HG02885 (cell line): ENCODE data around the gene DNAJC12.
"Not testable (repeated sequence)": the region's sequence is repeated elsewhere in the genome, so short reads cannot be mapped to it uniquely, and the experiment has no call there.

Experiments
- ATAC-seq: cut with Tn5 transposase; IDR thresholded peaks from one replicate; pipeline ENCODE4 v1.9.1; 2021; ENCODE audit warnings: mild to moderate bottlenecking; ENCODE audit not compliant: unreplicated experiment, poor library complexity

The DNAJC12 gene

DNA sequence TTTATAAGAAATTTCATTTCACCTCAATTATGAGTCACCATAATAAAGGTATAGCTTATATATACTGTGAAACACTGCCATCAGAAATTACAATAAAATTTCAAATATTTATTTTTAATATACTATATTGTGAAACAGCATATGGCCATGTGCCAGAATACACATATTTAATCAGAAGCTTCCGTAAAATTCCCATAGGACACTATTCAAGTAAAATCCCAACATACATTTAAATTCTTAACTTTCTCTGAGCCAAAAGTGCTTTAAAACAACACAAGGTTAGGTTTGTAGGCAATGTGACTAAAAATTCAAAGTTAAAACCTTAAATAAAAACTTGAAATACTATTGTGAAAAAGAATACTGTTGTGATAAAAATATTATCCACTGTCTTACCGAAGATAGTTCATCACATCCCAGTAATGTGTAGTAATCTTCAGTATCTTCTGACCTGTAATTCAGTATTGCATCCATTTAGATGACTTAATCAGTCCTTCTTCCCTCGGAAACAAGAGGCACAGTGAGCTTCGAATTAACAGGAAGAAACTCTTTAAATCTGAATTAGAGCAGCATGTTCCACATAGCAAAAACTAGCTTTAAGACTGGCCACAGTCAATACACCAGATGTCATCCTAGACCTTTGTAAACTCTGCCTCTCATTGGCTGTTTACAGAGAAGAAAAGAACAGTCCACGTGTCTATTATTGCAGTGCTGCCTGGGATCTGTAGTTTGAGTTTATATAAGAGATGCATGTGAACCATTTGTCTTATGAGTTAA, at the start of gene DNAJC12:
DNAJC12 (minus strand) TSS at position 648 of the 774 bp plus-strand sequence; CDS start at position 471, 177 bp downstream.
- ATAC-seq: peak; percentile 87

DNA sequence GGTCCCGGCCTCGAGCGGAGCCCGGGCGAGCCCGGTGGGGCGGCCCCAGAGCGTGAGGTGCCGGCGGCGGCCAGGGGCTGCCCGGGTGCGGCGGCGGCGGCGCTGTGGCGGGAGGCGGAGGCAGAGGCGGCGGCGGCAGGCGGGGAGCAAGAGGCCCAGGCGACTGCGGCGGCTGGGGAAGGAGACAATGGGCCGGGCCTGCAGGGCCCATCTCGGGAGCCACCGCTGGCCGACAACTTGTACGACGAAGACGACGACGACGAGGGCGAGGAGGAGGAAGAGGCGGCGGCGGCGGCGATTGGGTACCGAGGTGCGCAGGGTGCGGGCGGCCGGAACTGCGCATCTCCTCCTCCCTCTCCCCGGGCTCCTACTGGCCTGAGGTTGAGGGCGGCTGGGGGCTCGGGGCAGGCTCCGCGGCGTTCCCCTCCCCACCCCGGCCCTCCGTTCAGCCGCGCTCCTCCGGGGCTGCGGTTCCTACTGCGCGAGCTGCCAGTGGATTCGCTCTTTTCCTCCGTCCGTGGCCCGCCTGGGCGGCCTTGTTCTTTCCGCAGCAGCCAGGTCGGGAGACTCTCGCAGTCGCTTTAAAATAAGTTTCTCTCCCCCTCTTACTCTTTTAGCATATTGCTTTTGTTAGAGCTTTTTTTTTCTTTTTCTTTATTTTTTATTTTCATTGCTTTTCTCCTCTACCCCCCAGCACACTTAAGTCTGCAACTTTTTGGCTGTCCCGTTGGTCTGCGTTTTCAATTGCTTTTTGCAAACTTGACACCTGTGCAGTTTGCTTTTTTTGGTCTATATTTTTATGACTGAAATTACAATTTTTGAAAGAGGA, 47.1 kb upstream of the DNAJC12 start:
- ATAC-seq: peak; percentile 58

DNA sequence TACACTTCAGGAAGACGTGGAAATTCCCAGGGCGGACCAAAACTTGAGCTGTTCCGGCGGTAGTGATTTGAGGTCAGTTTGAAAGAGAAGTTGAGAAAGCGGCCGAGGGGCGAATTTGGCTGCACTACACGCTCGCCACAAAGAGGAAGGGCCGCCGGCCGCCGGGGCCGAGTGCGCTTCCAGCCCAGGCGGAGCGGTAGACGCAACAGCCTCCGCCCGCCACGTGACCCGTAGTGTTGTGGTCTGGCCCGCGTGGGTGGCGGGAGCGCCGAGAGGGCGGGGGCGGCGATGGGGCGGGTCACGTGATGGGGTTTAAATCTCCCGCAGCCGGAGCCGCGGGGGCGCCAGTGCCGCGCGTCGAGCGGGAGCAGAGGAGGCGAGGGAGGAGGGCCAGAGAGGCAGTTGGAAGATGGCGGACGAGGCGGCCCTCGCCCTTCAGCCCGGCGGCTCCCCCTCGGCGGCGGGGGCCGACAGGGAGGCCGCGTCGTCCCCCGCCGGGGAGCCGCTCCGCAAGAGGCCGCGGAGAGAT, 46.4 kb upstream of the DNAJC12 start, which contains the start of gene SIRT1:
SIRT1 (plus strand) TSS at position 344 of the 529 bp plus-strand sequence; CDS start at position 410, 66 bp downstream.
- peak; percentile 85 for ATAC-seq

DNA sequence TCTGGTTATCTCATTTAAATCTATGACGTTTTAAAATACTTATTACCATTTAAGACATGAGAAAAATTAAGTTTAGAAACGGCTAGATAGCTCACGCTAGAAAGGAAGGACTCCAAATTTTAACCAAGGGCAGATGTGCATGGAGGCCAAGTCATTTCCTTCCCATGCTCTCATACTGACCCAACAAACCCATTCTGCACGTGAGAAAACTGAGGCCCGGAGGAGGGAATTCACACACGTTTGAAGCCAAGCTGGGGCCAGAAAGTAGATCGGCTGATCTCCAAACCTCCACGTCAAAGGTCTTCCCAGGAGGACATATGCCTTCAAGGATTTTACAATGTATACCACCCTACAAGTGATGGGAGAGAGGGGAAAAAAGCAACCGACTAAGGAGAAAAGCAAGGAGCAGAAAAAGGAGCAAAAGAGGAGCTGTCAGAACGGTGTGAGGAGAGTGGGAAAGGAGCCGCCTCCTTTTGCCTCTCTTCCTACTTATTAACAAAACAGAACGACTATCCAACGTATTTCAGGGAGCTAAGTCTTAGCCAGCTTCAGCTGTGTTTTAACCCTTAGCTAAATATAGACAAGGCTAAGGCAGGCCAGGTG, 45.8 kb upstream of the DNAJC12 start:
- ATAC-seq: no peak

DNA sequence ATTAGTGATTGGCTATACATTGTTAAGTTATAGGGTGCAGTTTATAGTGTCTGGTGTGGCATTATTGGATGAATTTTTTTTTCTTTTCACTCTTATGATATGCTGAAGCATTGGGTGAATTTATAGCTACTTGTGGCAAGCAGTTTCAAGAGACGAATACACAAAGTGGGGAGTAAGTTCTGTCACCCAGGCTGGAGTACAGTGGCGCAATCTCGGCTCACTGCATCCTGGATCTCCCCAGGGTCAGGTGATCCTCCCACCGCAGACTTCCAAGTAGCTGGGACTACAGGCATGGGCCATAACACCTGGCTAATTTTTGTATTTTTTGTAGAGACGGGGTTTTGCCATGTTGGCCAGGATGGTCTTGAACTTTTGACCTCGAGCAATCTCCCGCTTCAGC, 40.1 kb upstream of the DNAJC12 start:
- no peak for ATAC-seq

DNA sequence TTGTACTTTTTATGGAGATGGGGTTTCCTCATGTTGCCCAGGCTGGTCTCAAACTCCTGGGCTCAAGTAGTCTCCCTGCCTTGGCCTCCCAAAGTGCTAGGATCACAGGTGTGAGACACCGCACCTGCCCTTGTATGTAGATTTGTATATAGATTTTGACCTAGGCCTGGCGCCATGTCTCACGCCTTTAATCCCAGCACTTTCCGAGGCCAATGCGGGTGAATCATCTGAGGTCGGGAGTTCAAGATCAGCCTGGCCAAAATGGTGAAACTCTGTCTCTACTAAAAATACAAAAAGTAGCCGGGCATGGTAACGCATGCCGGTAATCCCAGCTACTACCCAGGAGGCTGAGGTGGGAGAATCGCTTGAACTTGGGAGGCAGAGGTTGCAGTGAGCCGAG, 39.4 kb upstream of the DNAJC12 start:
- not testable (repeated sequence) for ATAC-seq

DNA sequence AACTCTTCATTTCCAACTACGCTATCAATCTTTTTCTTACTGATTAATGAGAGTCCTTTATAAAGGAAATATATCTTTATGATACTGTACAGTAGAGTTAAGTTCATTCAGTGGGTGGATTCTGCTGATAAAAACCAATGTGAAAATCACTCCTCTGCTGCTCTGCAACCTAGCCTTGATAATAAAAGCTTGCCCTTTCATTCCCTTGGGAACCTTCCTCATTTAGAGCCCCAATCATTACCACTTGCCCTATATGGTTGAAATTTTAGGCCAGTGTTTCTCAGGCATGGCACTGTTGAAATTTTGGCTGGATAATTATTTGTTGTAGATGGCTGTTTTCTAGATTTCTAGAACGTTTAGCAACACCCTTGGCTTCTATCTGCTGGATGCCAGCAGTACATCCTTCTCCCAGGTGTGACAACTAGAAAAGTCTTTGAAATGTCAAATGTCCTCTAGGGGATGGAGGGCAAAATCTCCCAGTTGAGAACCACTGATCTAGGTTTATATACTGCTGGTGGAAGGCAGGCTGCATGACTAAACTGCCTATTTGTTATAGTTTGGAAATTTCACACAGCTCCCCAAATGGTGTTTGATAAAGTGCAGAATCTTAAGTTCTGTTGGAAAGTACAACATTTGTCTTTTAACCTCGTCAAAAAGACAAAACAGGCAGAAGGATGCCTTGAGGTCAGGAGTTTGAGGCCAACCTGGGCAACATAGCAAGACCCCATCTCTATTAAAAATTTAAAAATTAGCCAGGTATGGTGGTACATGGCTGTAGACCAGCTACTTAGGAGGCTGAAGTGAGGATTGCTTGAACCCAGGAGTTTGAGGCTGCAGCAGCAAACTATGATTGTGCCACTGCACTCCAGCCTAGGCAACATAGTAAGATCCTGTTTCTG, 37.6 kb upstream of the DNAJC12 start:
- no peak for ATAC-seq

DNA sequence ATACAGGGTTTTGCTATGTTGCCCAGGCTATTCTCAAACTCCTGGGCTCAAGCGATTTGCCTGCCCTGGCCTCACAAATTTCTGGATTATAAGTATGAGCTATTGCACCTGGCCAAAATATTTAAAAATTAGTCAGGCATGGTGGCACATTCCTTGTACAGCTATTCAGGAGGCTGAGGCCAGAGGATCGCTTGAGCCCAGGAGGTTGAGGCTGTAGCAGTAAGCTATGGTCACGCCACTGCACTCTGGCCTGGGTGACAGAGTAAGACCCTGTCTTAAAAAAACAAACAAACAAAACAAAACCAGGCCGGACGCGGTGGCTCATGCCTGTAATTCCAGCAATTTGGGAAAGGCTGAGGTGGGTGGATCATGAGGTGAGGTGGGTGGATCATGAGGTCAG, 32.0 kb upstream of the DNAJC12 start:
- no peak for ATAC-seq

DNA sequence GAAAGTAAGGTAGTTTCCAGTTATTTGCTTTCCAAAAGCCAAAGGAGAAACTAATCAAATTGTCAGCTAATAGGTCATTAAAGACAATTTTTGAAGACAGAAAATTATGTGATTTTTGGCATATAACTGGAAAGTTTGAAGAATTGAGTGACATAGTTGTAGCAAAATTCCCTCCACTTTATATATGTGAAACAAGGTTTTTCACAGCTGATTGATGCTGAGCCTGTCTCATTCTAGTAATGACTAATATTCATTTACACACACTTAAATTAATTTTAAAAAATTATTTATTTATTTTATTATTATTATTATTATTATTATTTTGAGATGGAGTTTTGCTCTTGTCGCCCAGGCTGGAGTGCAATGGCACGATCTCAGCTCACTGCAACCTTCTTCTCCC, 30.1 kb upstream of the DNAJC12 start:
- ATAC-seq: no peak

DNA sequence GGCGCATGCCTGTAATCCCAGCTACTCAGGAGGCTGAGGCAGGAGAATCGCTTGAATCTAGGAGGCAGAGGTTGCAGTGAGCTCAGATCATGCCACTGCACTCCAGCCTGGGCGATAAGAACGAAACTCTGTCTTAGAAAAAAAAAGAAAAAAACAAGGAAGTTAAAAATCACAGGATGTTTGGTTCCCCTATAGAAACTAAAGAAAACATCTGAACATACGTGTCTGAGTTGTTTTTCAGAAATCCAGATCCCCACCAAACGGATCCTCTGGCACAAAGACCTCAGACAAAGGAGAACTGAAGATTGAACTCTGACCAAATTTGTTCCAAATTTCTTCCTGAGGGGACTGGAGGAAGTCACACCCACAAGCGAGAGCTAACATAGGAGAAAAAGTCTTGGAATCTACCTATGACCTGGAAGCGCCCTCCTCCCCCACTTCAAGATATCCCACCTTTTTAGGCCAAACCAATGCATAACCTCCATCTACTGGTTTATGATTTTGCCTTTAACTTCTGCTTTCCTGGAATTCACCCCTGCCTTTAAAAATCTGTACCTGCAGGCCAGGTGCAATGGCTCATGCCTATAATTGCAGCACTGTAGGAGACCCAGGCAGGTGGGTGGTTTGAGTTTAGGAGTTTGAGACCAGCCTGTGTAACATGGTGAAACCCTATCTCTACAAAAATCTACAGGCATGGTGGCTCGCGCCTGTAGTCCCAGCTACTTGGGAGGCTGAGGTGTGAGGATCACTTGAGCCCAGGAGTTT, 26.8 kb upstream of the DNAJC12 start:
- no peak for ATAC-seq

DNA sequence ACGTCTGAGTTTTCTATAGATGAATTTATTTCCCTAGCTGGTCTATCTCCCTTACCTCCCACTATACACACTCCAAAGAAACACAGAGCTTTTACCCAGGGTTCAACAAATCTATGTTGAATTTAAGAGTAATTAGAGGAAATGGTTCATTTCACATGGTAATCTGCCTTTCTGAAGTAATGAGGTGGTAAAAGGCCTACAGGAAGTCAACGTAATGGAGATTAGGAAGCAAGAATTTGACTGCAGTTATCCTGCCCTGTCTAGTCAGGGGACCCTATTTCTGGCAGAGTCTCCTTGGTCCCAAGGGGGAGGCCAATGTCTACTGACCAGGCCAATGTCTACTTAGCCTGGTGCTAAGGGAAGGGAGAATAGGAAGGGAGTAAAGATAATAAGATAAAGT, 25.1 kb upstream of the DNAJC12 start:
- no peak for ATAC-seq

DNA sequence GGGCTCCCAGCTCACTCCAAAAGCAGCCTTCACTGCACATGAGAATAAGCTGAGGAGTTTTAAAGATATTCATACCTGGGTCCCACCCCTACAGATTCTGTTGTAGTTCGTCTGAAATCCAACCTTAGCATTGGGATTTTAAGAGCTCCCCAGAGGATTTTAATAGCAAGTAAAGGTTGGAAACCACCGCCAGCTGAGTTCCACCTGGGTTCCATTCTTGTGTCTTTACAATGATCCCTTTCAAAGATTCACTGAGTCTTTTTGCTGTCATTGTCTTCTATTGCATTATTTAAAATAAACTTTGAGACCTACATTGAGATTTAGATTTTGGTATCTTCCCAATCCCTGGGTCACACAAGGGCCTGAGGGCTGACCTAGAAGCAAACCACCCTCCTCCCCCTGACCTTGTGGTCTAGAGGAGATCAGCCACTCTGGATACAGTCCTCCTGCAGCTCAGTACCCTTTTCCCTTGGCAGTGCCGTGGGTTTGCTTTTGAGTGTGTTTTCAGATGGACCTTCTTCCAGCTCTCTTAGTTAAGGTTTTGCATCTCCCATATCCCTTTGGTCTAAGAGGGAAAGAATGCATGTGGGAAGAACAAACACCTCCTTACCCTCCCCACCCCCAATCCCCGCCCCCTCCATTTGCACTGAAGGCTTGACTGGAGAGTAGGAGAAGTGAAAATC, 23.9 kb upstream of the DNAJC12 start:
- ATAC-seq: no peak

DNA sequence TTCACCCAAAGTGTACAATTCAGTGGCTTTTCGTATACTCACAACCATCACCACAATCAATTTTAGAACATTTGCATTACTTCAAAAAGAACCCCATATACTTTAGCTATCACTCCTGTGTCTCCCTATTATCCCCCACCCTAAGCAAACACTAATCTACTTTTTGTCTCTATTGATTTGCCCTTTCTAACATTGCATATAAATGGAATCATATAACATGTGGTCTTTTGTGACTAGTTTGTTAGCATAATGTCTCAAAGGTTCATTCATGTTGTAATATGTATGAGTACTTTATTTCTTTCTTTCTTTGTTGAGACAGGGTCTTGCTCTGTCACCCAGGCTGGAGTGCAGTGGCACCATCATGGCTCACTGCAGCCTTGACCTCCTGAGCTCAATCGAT, 21.0 kb upstream of the DNAJC12 start:
- no peak for ATAC-seq

DNA sequence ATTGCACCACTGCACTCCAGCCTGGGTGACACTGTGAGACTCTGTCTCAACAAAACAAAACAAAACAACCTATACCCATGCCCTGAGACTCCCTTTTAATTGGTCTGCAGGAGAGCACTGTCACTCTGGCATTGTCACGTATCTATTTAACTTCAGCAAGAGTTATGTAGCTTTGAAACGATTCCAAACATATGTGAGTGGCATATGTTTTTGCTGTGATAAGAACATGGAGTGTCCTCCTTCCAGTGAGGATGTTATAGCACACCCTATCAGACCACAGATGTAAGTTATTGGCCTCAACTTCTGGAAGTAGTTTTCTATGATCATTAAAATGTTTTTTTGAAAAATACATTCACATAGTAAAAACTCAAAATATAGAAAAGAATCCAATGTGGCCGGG, 15.5 kb upstream of the DNAJC12 start:
- no peak for ATAC-seq

DNA sequence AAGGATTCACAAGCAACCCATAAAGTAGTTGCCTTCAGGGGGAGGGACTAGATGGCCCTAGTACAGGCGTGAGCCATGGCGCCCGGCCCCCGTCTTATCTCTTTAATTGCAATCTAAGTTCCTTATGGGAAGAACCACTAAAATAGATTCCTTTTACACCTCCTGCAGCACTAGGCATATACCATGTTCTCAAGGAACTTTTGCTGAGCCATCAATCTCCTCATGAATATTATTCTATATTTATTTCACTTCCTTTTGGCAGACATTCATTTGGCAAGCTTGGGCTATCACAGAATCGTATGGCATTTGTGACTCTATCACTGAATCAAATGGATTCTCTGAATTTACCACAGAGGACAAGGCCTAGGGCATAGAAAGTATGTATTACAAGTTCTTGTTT, 14.8 kb upstream of the DNAJC12 start:
- no peak for ATAC-seq

DNA sequence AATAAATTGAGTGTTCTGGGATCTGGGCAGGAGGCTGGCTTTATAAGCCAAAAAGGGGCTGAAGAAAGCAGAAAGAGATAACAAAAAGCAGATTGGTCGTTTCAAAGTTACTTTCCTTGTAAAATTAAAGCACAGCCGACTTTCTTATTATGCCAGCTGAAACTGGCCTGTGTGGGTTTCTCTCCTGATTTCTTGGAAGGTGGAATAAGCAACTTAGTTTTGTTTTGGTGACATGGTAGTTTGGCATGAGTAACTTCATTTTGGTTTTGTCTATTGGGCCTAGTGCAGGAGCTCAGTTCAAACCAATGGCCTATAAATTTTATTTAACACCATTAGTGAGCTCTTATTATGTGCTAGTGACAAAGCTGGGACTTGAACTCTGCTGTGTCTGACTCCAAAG, 13.2 kb upstream of the DNAJC12 start:
- no peak for ATAC-seq

DNA sequence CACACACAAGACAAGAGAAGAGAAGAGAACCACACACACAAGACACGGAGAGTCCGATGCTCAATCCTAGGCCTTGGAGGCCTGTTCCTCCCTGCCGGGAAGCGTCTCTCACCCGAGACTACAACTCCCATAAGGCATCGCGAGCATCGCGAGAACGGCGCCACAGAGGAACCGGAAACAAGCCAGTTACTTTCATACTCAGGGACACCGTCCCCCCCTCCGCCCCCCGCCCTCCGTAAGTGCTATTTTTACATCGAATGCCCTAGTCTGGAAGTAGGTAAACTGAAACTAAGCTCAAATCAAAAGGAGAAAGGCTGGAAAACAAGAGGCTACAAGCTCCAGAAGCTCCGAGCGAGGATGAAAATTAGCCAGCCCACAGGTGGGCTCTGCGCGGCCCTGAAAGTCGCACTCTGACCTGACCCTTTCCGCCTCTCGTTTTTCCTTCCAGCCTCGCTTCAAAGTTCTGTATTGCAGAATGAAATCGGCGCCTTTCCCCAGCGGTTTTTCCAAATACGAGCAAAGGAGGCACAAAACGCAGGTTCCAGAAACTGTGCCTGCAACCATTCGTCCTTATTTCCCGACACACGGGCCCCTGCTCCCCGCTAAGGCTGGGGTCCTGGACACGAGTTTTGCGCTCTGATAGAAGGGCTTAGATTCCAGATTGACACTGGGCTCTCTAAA, 11.5 kb upstream of the DNAJC12 start:
- ATAC-seq: peak; percentile 98

DNA sequence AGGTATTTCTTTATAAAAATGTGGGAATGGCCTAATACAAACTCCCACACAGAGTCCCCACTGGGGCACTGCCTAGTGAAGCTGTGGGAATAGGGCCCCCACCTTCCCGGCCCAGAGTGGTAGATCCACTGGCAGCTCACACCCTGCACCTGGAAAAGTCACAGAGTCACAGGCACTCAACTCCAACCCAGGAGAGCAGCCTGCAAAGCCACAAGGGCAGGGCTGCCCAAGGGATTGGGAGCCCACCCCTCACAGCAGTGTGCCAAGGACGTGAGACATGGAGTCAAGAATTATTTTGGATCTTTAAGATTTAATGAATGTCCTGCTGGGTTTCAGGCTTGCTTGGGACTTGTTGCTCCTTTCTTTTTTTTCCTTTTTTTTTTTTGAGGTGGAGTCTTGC, 5.3 kb upstream of the DNAJC12 start:
- no peak for ATAC-seq
